Measurements from ENCODE around the gene OR10H4. TPM values are rescaled to one million over a fixed set of nuclear protein-coding genes. Genes with fewer than 3 reads are reported as not detected.

OR10H4 gene
- total and polyA plus RNA-seq, 7 experiments from 2014 or later = not detected

DNA sequence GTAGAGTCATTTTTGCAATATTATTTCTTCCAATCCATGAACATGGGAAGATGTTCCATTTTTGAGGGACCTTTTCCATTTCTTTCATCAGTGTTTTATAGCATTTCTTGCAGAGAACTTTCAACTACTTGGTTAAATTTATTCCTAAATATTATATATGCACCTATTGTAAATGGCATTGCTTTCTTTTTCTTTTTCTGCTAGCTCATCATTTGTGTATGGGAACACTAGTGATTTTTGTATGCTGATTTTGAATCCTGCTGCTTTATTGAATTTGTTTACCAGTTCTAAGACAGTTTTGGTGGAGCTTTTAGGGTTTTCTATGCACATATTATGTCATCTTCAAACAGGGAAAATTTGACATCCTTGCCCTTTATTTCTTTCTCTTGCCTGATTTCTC is 43.8 kb upstream of the OR10H4 start:
- CTCF ChIA-PET = no interaction called here
- POLR2A ChIA-PET = interaction anchor here (0.7 kb wide), 1 partner anchor 275 kb away, joined by 4 read pairs; no protein-coding TSS in a partner anchor

DNA sequence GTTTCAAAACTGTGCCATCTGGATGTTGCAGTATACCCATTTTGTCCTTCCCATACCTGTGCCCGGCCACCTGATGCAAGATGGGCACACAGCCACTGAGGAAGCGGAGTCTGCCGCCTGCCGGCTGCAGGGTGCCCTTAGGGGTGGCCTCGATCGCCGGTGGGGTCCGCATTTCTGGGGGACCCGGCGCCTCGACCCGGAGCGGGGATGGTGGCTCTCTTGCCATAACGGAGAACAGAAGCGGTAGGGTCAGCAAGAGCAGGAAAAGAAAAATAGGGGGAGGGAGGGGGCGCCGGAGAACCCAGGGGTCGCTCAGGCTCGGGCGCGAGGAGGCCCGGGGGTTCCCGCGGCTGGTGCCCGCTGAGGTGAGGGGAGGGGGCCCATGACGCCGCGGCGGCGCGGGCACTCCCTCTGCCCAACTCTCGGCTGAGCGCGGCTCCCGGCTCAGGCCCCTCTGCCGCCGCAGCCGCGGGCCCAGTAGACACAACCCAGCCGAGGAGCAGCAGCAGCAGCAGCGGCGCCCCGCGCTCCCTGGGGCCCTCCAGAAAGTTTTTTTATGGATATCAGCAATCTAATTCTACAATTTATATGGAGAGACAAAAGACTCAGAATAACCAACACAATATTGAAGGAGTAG is 37.1 kb upstream of the OR10H4 start:
- POLR2A ChIA-PET = no interaction called here
- DNase-seq (no peak), ATAC-seq (peak; percentile 44)
- Histone ChIP-seq H3K36me3 (ENCODE audit: control insufficient read depth in 2 of 3, insufficient read depth in 3 of 3, low read length in 3 of 3) (no peaks in the 10 kb centered on the region), H3K9me3 (ENCODE audit: control insufficient read depth in 2 of 3, low read length in 3 of 3) (peaks cover 0 to 13% (median 0%) of the 10 kb centered on the region in 3 experiments), H3K4me3 (ENCODE audit: low read length) (no peak overlapping the region), H3K4me1 (ENCODE audit: control insufficient read depth in 2 of 2, insufficient read depth in 2 of 2, low read length in 2 of 2) (no peaks in the 10 kb centered on the region), H3K27me3 (ENCODE audit: control insufficient read depth in 2 of 2, insufficient read depth in 2 of 2, low read length in 2 of 2) (peaks cover 3 to 9% of the 10 kb centered on the region in 2 donors), H3K27ac (ENCODE audit: low read depth, low read length) (no peak overlapping the region)
- peaks cover 0 to 13% (median 0%) of the 10 kb centered on the region in 5 donors for H3K36me3 Mint-ChIP-seq
- H3K4me3 Mint-ChIP-seq = peak overlapping the region in 1 of 10 donors; percentile 64
- intact Hi-C loops (cut with micrococcal nuclease) = no loop called here
- CTCF ChIA-PET = no interaction called here
- H3K27me3 Mint-ChIP-seq = peaks cover 46 to 81% (median 65%) of the 10 kb centered on the region in 5 donors
- no peak overlapping the region for H3K27ac Mint-ChIP-seq
- H3K9me3 Mint-ChIP-seq = peaks cover 4 to 31% (median 16%) of the 10 kb centered on the region in 11 donors
- H3K4me1 Mint-ChIP-seq = peaks cover 0 to 9% (median 5%) of the 10 kb centered on the region in 7 donors

More for the DNA sequence above, 43.8 kb upstream of the OR10H4 start:
- DNase-seq (no peak), ATAC-seq (no peak)
- intact Hi-C loops (cut with micrococcal nuclease) = no loop called here
- H3K27ac Mint-ChIP-seq = no peak overlapping the region
- Histone ChIP-seq H3K4me1 (ENCODE audit: control insufficient read depth in 2 of 2, insufficient read depth in 2 of 2, low read length in 2 of 2) (no peaks in the 10 kb centered on the region), H3K27ac (ENCODE audit: low read depth, low read length) (no peak overlapping the region), H3K9me3 (ENCODE audit: control insufficient read depth in 2 of 3, low read length in 3 of 3) (no peaks in the 10 kb centered on the region), H3K36me3 (ENCODE audit: control insufficient read depth in 2 of 3, insufficient read depth in 3 of 3, low read length in 3 of 3) (no peaks in the 10 kb centered on the region), H3K27me3 (ENCODE audit: control insufficient read depth in 2 of 2, insufficient read depth in 2 of 2, low read length in 2 of 2) (peaks cover 0 to 4% of the 10 kb centered on the region in 2 donors), H3K4me3 (ENCODE audit: low read length) (no peak overlapping the region)
- peaks cover 0 to 5% (median 0%) of the 10 kb centered on the region in 5 donors for H3K36me3 Mint-ChIP-seq
- H3K4me1 Mint-ChIP-seq = peaks cover 0 to 11% (median 4%) of the 10 kb centered on the region in 7 donors
- peaks cover 36 to 80% (median 55%) of the 10 kb centered on the region in 5 donors for H3K27me3 Mint-ChIP-seq
- H3K4me3 Mint-ChIP-seq = no peak overlapping the region
- peaks cover 0 to 32% (median 9%) of the 10 kb centered on the region in 11 donors for H3K9me3 Mint-ChIP-seq

GRCh38 chr19:15913384-15913783 is 35.4 kb upstream of the OR10H4 start:
- ATAC-seq = no peak
- peaks cover 0 to 13% (median 0%) of the 10 kb centered on the region in 5 donors for H3K36me3 Mint-ChIP-seq
- H3K9me3 Mint-ChIP-seq = peaks cover 4 to 22% (median 9%) of the 10 kb centered on the region in 11 donors
- H3K27ac ChIP-seq (ENCODE audit: low read depth, low read length) = no peak overlapping the region
- H3K27me3 Mint-ChIP-seq = peaks cover 40 to 87% (median 72%) of the 10 kb centered on the region in 5 donors
- H3K4me1 ChIP-seq (ENCODE audit: control insufficient read depth in 2 of 2, insufficient read depth in 2 of 2, low read length in 2 of 2) = no peaks in the 10 kb centered on the region
- H3K27ac Mint-ChIP-seq = no peak overlapping the region
- H3K27me3 ChIP-seq (ENCODE audit: control insufficient read depth in 2 of 2, insufficient read depth in 2 of 2, low read length in 2 of 2) = peaks cover 3 to 5% of the 10 kb centered on the region in 2 donors
- H3K4me1 Mint-ChIP-seq = peaks cover 0 to 9% (median 5%) of the 10 kb centered on the region in 7 donors
- H3K4me3 ChIP-seq (ENCODE audit: low read length) = no peak overlapping the region
- CTCF ChIA-PET = no interaction called here
- no peak for DNase-seq
- H3K36me3 ChIP-seq (ENCODE audit: control insufficient read depth in 2 of 3, insufficient read depth in 3 of 3, low read length in 3 of 3) = no peaks in the 10 kb centered on the region
- H3K4me3 Mint-ChIP-seq = no peak overlapping the region
- peaks cover 0 to 13% (median 0%) of the 10 kb centered on the region in 3 experiments for H3K9me3 ChIP-seq (ENCODE audit: control insufficient read depth in 2 of 3, low read length in 3 of 3)
- POLR2A ChIA-PET = no interaction called here
- intact Hi-C loops (cut with micrococcal nuclease) = no loop called here

GRCh38 chr19:15913830-15914229 is 35.0 kb upstream of the OR10H4 start:
- Histone ChIP-seq H3K4me3 (ENCODE audit: low read length) (no peak overlapping the region), H3K9me3 (ENCODE audit: control insufficient read depth in 2 of 3, low read length in 3 of 3) (peaks cover 0 to 13% (median 0%) of the 10 kb centered on the region in 3 experiments), H3K4me1 (ENCODE audit: control insufficient read depth in 2 of 2, insufficient read depth in 2 of 2, low read length in 2 of 2) (no peaks in the 10 kb centered on the region), H3K27me3 (ENCODE audit: control insufficient read depth in 2 of 2, insufficient read depth in 2 of 2, low read length in 2 of 2) (peaks cover 3 to 5% of the 10 kb centered on the region in 2 donors), H3K27ac (ENCODE audit: low read depth, low read length) (no peak overlapping the region), H3K36me3 (ENCODE audit: control insufficient read depth in 2 of 3, insufficient read depth in 3 of 3, low read length in 3 of 3) (no peaks in the 10 kb centered on the region)
- Mint-ChIP-seq H3K27ac (no peak overlapping the region), H3K9me3 (peaks cover 4 to 22% (median 9%) of the 10 kb centered on the region in 11 donors), H3K36me3 (peaks cover 0 to 13% (median 0%) of the 10 kb centered on the region in 5 donors), H3K27me3 (peaks cover 36 to 86% (median 76%) of the 10 kb centered on the region in 5 donors), H3K4me3 (no peak overlapping the region), H3K4me1 (peaks cover 0 to 9% (median 5%) of the 10 kb centered on the region in 7 donors)
- intact Hi-C loops (cut with micrococcal nuclease) = no loop called here
- DNase-seq = no peak
- ATAC-seq = no peak
- ChIA-PET POLR2A (no interaction called here), CTCF (no interaction called here)

DNA sequence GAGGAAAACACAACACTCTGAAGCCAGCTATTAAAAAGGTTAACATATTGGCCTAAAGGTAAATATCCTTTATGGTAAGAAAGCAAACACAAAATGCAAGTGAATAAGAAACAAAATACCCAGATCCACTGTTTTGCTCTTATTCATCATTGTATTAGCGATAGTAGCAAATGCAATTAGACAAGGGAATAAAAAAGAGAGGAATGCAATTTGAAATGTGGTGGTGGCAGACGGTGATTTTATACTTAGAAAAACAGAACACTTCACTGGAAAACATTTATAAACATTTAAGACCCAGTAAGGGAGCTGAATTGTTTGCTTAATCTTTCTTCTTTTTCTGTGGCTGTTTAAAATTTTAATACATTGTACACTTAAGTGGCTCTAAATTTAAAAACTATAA is 33.7 kb upstream of the OR10H4 start:
- no peak overlapping the region for H3K4me3 Mint-ChIP-seq
- H3K27ac ChIP-seq (ENCODE audit: low read depth, low read length) = no peak overlapping the region
- peaks cover 25 to 82% (median 79%) of the 10 kb centered on the region in 5 donors for H3K27me3 Mint-ChIP-seq
- H3K36me3 Mint-ChIP-seq = peaks cover 0 to 13% (median 0%) of the 10 kb centered on the region in 5 donors
- intact Hi-C loops (cut with micrococcal nuclease) = no loop called here
- H3K9me3 Mint-ChIP-seq = peaks cover 4 to 22% (median 9%) of the 10 kb centered on the region in 11 donors
- ChIA-PET CTCF (no interaction called here), POLR2A (no interaction called here)
- H3K36me3 ChIP-seq (ENCODE audit: control insufficient read depth in 2 of 3, insufficient read depth in 3 of 3, low read length in 3 of 3) = no peaks in the 10 kb centered on the region
- H3K27me3 ChIP-seq (ENCODE audit: control insufficient read depth in 2 of 2, insufficient read depth in 2 of 2, low read length in 2 of 2) = peaks cover 3 to 5% of the 10 kb centered on the region in 2 donors
- H3K9me3 ChIP-seq (ENCODE audit: control insufficient read depth in 2 of 3, low read length in 3 of 3) = peaks cover 0 to 13% (median 0%) of the 10 kb centered on the region in 3 experiments
- H3K27ac Mint-ChIP-seq = no peak overlapping the region
- ATAC-seq (no peak), DNase-seq (no peak)
- no peaks in the 10 kb centered on the region for H3K4me1 ChIP-seq (ENCODE audit: control insufficient read depth in 2 of 2, insufficient read depth in 2 of 2, low read length in 2 of 2)
- peaks cover 0 to 9% (median 5%) of the 10 kb centered on the region in 7 donors for H3K4me1 Mint-ChIP-seq
- H3K4me3 ChIP-seq (ENCODE audit: low read length) = no peak overlapping the region

- ATAC-seq (no peak), DNase-seq (no peak)
- intact Hi-C loops (cut with micrococcal nuclease) = no loop called here
- no peaks in the 10 kb centered on the region for H3K36me3 ChIP-seq (ENCODE audit: control insufficient read depth in 2 of 3, insufficient read depth in 3 of 3, low read length in 3 of 3)
- POLR2A ChIA-PET = no interaction called here
- peaks cover 0 to 8% (median 0%) of the 10 kb centered on the region in 5 donors for H3K36me3 Mint-ChIP-seq
- H3K27me3 ChIP-seq (ENCODE audit: control insufficient read depth in 2 of 2, insufficient read depth in 2 of 2, low read length in 2 of 2) = peaks cover 0 to 3% of the 10 kb centered on the region in 2 donors
- peaks cover 9 to 83% (median 59%) of the 10 kb centered on the region in 5 donors for H3K27me3 Mint-ChIP-seq
- no peak overlapping the region for H3K4me3 Mint-ChIP-seq
- H3K4me1 Mint-ChIP-seq = no peaks in the 10 kb centered on the region
- H3K4me3 ChIP-seq (ENCODE audit: low read length) = no peak overlapping the region
- CTCF ChIA-PET = no interaction called here
- no peaks in the 10 kb centered on the region for H3K4me1 ChIP-seq (ENCODE audit: control insufficient read depth in 2 of 2, insufficient read depth in 2 of 2, low read length in 2 of 2)
- peaks cover 0 to 11% (median 0%) of the 10 kb centered on the region in 3 experiments for H3K9me3 ChIP-seq (ENCODE audit: control insufficient read depth in 2 of 3, low read length in 3 of 3)
- H3K27ac ChIP-seq (ENCODE audit: low read depth, low read length) = no peak overlapping the region
- H3K9me3 Mint-ChIP-seq = peaks cover 4 to 15% (median 9%) of the 10 kb centered on the region in 11 donors
- H3K27ac Mint-ChIP-seq = no peak overlapping the region
These were observed 29.6 kb upstream of the OR10H4 start for GRCh38 chr19:15919243-15919642.

DNA sequence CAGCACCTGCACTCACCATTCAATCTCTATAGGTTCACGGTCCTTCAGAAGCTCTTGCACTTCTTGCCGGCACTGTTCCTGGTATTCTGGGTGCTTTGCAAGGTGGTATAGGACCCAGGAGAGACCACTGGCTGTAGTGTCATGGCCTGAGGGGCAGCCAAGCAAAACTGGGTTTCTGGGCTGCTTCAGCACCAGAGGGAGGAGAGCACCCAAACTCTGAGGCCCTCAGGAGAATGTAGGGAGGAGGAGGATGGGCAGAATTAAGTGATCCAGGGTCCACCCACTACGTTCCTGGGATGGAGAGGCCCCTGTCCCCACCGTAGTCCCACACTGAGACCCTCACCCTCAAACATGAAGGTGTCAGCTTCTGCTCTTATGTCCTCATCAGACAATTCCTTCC is 26.8 kb upstream of the OR10H4 start:
- POLR2A ChIA-PET = no interaction called here
- no peaks in the 10 kb centered on the region for H3K4me1 Mint-ChIP-seq
- CTCF ChIA-PET = no interaction called here

More for the DNA sequence above, 26.8 kb upstream of the OR10H4 start:
- H3K9me3 Mint-ChIP-seq = peaks cover 0 to 5% (median 0%) of the 10 kb centered on the region in 11 donors
- no peaks in the 10 kb centered on the region for H3K4me1 ChIP-seq (ENCODE audit: control insufficient read depth in 2 of 2, insufficient read depth in 2 of 2, low read length in 2 of 2)
- no peaks in the 10 kb centered on the region for H3K27me3 ChIP-seq (ENCODE audit: control insufficient read depth in 2 of 2, insufficient read depth in 2 of 2, low read length in 2 of 2)
- ATAC-seq (no peak), DNase-seq (no peak)
- H3K27ac ChIP-seq (ENCODE audit: low read depth, low read length) = no peak overlapping the region
- H3K9me3 ChIP-seq (ENCODE audit: control insufficient read depth in 2 of 3, low read length in 3 of 3) = no peaks in the 10 kb centered on the region
- no peak overlapping the region for H3K4me3 Mint-ChIP-seq
- intact Hi-C loops (cut with micrococcal nuclease) = no loop called here
- no peaks in the 10 kb centered on the region for H3K36me3 ChIP-seq (ENCODE audit: control insufficient read depth in 2 of 3, insufficient read depth in 3 of 3, low read length in 3 of 3)
- H3K4me3 ChIP-seq (ENCODE audit: low read length) = no peak overlapping the region
- peaks cover 9 to 83% (median 47%) of the 10 kb centered on the region in 5 donors for H3K27me3 Mint-ChIP-seq
- H3K36me3 Mint-ChIP-seq = no peaks in the 10 kb centered on the region
- H3K27ac Mint-ChIP-seq = no peak overlapping the region
